Esophagus squamous epithelium (tissue), 5 donors: ENCODE results near the gene ANO5. TPM values are rescaled to one million over a fixed set of nuclear protein-coding genes. Genes with fewer than 3 reads are reported as not detected.
"Not testable (repeated sequence)": the region's sequence is repeated elsewhere in the genome, so short reads cannot be mapped to it uniquely, and the experiment has no call there.

Experiments
- DNase-seq: peaks from one replicate; lab custom pipeline; 2025; lab: John Stamatoyannopoulos, UW
- H3K27ac ChIP-seq, 4 donors: fragments of 200-600 bp; sonication (generic); one replicate each; pipeline ENCODE4 v1.5.1; 2016 to 2019; ENCODE audit warnings: mild to moderate bottlenecking in 1 of 4
- H3K27me3 ChIP-seq, 4 donors: fragments of 200-600 bp; sonication (generic); 1 replicate in 3 of 4; 2 replicates in 1 of 4; pipeline versions ENCODE4 v1.5.1 to v1.6.0; 2017 to 2021; ENCODE audit warnings: antibody characterized with exemption in 1 of 4
- H3K36me3 ChIP-seq, 3 donors: fragments of 200-600 bp; sonication (generic); one replicate each; pipeline ENCODE4 v1.5.1; 2016 to 2019
- H3K4me1 ChIP-seq, 3 donors: fragments of 200-600 bp; sonication (generic); one replicate each; pipeline ENCODE4 v1.5.1; 2017 to 2019
- H3K4me3 ChIP-seq, 4 donors: fragments of 200-600 bp; sonication (generic); 1 replicate in 3 of 4; 2 replicates in 1 of 4; pipeline ENCODE4 v1.5.1; 2016 to 2019; ENCODE audit warnings: mild to moderate bottlenecking in 2 of 4, moderate library complexity in 1 of 4
- H3K9me3 ChIP-seq, 3 donors: fragments of 200-600 bp; sonication (generic); one replicate each; pipeline ENCODE4 v1.5.1; 2016 to 2019
- CTCF ChIP-seq, 6 experiments: fragments of 450-650 bp in 4 of 6; fragments of 200-600 bp in 2 of 6; sonication (generic) in 2 of 6; IDR thresholded peaks; one replicate each; pipeline ENCODE4 v1.5.1; 2016 to 2019; ENCODE audit warnings: antibody characterized with exemption in 6 of 6, mild to moderate bottlenecking in 4 of 6, moderate library complexity in 4 of 6
- POLR2A ChIP-seq, 4 donors: fragments of 450-650 bp; IDR thresholded peaks; one replicate each; pipeline ENCODE4 v1.6.1; 2017; ENCODE audit warnings: antibody characterized with exemption in 4 of 4, mild to moderate bottlenecking in 4 of 4, moderate library complexity in 3 of 4
- WGBS, 2 donors: methylation state at CpG; one replicate each; pipeline ENCODE4 v1.1.5; 2018; 5-methylcytosine and 5-hydroxymethylcytosine counted together
- intact Hi-C: fragments of 100-400 bp; cut with DNase I; formaldehyde crosslinking; loops from one replicate; pipeline ENCODE4 v1.15.0; 2022
- total RNA-seq, 4 donors: library from RNA; depleted of rRNA; stranded (reverse); fragments of >200 nt; gene quantifications; one replicate each; pipeline ENCODE4 v1.1.0, GENCODE V29; 2016
- donor health status: DM: yes; HTN: yes; CAD: no.

ANO5 gene
- total RNA-seq, 4 donors from 2014 or later = 0.04 to 2.3 (median 0.39) TPM

DNA sequence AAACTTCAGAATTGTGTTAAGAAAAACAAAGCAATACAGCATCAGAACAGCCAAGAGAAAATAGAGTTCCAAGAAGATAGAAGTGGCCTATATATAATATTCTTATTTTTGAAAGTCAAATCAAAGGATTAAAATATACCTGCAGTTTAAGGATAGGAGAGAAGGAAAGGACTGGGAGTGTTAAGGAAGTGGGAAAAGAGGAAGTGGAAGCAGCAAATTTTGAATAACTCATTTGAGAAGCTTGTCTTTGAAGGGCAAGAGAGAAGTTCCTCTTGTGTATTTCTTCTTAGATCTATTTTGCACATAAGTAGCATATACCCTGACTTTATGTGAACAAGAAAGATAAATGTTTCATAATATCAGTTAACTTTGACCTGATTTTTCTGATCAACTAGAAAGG is 82.7 kb downstream of the ANO5 start:
- TF ChIP-seq POLR2A (IDR thresholded peaks at IDR 0.05) = no peak
- TF ChIP-seq CTCF (IDR thresholded peaks at IDR 0.05) = no peak
- Histone ChIP-seq H3K27ac (no peak overlapping the region), H3K36me3 (no peaks in the 10 kb centered on the region), H3K4me1 (no peaks in the 10 kb centered on the region), H3K9me3 (no peaks in the 10 kb centered on the region), H3K27me3 (no peaks in the 10 kb centered on the region), H3K4me3 (no peak overlapping the region)
- intact Hi-C loops = no loop called here
- DNase-seq = no peak

- Histone ChIP-seq H3K4me3 (no peak overlapping the region), H3K36me3 (no peaks in the 10 kb centered on the region), H3K4me1 (no peaks in the 10 kb centered on the region), H3K27me3 (no peaks in the 10 kb centered on the region), H3K9me3 (no peaks in the 10 kb centered on the region), H3K27ac (no peak overlapping the region)
- DNase-seq = no peak
- WGBS, 2 donors = 84 to 85% methylated on average over 4 of the region's 4 CpGs
- no peak for TF ChIP-seq POLR2A (IDR thresholded peaks at IDR 0.05)
- no peak for TF ChIP-seq CTCF (IDR thresholded peaks at IDR 0.05)
- intact Hi-C loops = no loop called here
Observed at GRCh38 chr11:22276535-22276934, 83.7 kb downstream of the ANO5 start.

GRCh38 chr11:22284991-22285390 is 92.1 kb downstream of the ANO5 start:
- intact Hi-C loops, H3K36me3 ChIP-seq, H3K9me3 ChIP-seq, H3K4me1 ChIP-seq, H3K27me3 ChIP-seq, DNase-seq, H3K27ac ChIP-seq, H3K4me3 ChIP-seq: not testable (repeated sequence)
- WGBS, 2 donors = 86 to 93% methylated on average over 13 to 17 of the region's 17 CpGs

DNA sequence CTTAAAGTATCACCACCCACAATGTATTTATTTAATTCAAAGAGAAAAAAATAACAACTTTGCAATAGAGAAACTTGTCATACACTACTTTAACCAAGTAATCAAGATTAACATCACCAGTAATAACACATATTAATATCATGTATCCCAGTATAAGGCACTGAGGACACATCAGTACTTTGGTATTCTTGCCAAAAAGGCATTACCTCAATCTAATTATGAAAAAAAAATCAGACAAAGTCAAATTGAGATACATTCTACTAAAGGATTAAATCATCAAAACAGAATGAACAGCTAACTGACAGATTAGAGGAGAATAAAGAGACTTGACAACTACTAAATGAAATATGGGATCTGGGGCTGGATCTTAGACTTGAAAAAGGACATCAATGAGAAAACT is 109.5 kb downstream of the ANO5 start:
- Histone ChIP-seq H3K36me3 (no peaks in the 10 kb centered on the region), H3K4me1 (no peaks in the 10 kb centered on the region), H3K4me3 (no peak overlapping the region), H3K27me3 (peaks cover 0 to 14% (median 0%) of the 10 kb centered on the region in 4 donors), H3K9me3 (no peaks in the 10 kb centered on the region), H3K27ac (no peak overlapping the region)
- intact Hi-C loops = no loop called here
- DNase-seq = no peak
- no peak for TF ChIP-seq POLR2A (IDR thresholded peaks at IDR 0.05)
- TF ChIP-seq CTCF (IDR thresholded peaks at IDR 0.05) = no peak

DNA sequence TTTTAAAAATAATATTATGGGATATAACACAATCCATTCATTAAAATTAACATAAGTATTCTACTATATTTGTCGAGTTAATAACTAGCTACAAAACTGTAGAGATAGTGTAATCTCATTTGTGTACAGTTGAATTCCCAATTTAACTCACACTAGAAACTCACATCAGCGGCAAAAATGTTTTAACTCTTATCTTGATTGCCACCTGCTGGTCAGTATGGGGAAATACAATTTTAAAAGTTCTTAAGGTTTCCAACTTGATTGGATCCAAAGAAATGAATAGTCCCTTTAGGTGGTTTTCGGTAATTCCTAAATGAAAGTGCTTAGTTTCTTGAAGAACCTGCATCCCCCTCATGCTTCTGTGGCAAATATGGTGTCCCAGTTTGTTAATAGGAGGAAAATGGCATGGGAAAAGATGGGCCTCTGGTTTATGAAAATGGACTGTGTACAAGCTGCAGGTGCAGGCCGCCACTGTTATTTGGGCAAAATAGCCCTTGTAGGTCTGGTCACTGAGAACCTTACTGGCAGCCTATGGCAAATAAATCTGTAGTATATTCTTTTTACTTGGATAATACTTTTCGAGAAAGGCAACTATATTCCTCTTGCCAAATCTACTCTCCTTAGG is 111.6 kb downstream of the ANO5 start:
- H3K36me3 ChIP-seq = no peaks in the 10 kb centered on the region
- H3K4me1 ChIP-seq = no peaks in the 10 kb centered on the region
- no peak for TF ChIP-seq POLR2A (IDR thresholded peaks at IDR 0.05)
- TF ChIP-seq CTCF (IDR thresholded peaks at IDR 0.05) = peak in 5 of 6 experiments; percentile 44 to 58 (median 53)
- H3K4me3 ChIP-seq = no peak overlapping the region
- H3K27ac ChIP-seq = no peak overlapping the region
- DNase-seq = no peak
- no peaks in the 10 kb centered on the region for H3K9me3 ChIP-seq
- intact Hi-C loops = no loop called here
- H3K27me3 ChIP-seq = peaks cover 0 to 18% (median 0%) of the 10 kb centered on the region in 4 donors
- WGBS, 2 donors = 36 to 44% methylated on average over 5 of the region's 5 CpGs

DNA sequence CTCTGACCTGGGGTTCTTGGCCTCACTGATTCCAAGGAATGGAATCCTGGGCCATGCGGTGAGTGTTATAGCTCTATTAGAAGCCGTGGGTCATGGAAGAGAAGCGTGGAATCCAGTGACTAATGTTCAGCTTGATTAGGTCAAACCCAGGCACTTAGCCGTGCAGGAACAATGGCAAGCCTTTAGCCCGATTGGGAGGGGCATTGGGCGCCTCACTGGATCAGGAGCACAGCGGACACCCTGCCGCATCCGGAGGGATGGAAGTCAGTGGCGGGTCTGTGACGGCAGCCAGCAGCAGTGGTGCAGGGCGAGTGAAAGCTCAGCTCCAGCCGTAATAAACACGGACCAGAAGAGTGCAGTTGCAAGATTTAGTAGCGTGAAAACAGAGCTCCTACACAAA is 124.8 kb downstream of the ANO5 start:
- Histone ChIP-seq H3K4me1 (no peaks in the 10 kb centered on the region), H3K9me3 (no peaks in the 10 kb centered on the region), H3K36me3 (no peaks in the 10 kb centered on the region), H3K4me3 (no peak overlapping the region), H3K27me3 (no peaks in the 10 kb centered on the region), H3K27ac (no peak overlapping the region)
- no peak for TF ChIP-seq POLR2A (IDR thresholded peaks at IDR 0.05)
- TF ChIP-seq CTCF (IDR thresholded peaks at IDR 0.05) = no peak
- DNase-seq = no peak
- WGBS, 2 donors = 85 to 87% methylated on average over 13 to 14 of the region's 15 CpGs
- intact Hi-C loops = no loop called here
